CD4-positive, alpha-beta T cell treated with Interleukin-2 at 100 ng/mL for 4 hours (primary cell): ENCODE data around the gene MRPL21.

ENCODE experiments used
- DNase-seq: peaks from one replicate; pipeline ENCODE4 v3.0.0-alpha.2; 2020; ENCODE audit warnings: low spot score

The MRPL21 gene

GRCh38 chr11:68935066-68935465 is 31.4 kb upstream of the MRPL21 start:
- no peak for DNase-seq

DNA sequence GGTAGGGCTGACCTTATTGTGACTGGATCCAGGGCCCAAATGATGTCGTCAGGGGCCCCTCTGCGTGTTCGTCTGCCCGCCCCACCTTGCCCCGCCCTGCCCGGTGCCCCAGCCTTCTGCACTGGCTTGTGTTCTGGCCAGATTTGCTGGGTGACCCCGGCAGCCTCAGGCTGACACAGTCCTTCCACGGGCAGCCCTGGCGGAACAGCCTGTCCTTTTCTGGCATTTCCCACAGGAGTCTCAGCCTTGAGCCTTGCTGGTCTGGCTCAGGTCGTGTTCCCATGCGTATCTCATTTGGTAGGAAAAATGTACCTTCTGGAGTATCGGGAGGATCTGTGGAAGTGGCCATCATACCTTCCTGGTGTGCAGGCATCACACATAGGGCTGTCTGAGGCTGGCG is 31.0 kb upstream of the MRPL21 start:
- DNase-seq = no peak

GRCh38 chr11:68934321-68934645 is 30.7 kb upstream of the MRPL21 start:
- no peak for DNase-seq

DNA sequence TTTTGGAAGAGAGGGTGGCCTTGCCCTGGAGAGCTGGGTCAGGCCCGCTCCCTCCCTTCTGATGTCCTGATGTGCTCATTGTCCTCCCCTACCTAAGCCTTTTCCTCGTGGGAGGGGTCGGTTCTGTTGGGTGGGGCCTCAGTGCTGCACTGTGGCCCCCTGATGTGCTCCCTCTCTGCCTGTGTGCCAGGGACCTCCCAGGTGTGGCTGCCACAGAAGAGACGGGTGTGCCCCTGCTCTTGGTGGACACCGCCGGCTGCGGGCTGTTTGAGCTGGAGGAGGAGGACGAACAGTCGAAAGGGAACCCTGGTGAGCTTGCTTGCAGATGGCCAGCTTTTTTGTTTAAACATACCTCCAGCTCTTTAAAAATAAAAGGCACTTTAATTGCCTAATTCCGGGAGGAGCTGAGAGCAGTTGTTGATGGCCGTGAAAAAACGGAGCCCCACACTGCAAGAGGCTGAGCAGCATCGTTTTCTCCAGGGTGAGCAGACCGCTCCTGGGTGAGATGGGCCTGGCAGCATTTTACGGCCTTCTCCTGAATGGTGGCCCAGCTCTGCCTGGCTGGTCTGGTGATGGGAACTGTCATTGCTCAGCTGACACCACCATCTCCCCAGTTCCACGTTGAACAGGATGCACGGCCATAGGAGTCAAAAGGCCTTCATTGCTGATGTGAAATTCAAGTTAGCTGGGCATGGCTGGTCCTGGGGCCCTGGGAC is 30.1 kb upstream of the MRPL21 start:
- no peak for DNase-seq

DNA sequence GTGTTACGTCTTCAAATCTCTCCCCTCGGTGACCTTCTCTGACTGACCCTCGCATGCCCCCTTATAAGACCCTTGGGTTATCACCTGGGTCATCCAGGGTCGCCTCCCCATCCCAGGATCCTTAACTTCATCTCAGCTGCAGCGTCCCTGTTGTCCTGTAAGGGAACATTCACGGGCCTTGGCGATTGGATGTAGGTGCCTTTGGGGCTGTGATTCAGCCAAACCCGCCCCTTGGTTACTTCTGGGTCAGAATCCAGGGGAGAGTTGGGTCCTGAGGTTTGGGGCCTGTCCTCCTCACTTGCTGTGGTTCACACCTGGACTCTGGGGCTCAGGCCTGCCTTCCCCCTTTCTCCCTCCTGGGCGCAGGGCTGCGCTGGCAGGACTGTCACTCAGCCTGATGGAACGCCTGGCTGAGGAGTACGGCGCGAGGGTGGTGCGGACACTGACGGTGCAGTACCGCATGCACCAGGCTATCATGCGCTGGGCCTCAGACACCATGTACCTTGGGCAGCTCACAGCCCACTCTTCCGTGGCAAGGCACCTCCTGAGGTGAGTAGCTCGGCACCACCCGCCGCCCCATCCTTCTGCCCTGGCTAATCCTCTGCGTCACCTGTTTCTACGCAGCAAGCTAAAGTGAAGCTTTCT is 29.4 kb upstream of the MRPL21 start:
- no peak for DNase-seq

DNA sequence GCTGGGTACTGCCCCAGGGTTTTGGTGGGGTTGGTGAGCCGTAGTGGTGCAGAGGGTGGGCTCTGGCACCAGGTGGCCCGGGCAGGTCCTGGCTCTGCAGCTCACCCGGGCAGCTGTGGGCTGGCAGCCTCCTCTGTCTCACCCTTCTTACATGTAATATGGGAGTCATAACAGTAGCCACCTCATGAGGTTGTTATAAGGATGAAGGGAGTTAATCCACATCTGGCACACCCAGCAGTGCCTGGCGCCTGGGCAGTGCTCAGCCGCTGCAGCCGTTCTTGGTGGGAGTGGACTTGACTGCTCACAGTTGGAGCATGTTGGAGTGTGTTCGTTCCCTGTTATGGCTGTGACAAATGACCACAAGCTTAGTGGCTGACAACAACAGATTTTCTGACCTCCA is 28.7 kb upstream of the MRPL21 start:
- DNase-seq = no peak

DNA sequence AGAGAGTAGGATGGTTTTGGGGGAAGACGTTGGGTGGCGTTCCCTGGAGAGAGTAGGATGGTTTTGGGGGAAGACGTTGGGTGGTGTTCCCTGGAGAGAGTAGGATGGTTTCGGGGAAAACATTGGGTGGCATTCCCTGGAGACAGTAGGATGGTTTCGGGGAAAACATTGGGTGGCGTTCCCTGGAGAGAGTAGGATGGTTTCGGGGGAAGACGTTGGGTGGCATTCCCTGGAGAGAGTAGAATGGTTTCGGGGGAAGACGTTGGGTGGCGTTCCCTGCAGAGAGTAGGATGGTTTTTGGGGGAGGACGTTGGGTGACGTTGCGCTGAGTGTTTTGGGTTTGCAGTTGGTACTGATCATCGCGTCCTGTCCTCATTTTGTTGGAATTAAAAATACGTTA is 28.3 kb upstream of the MRPL21 start:
- no peak for DNase-seq

- DNase-seq = no peak
Measured at GRCh38 chr11:68930991-68931855, 27.6 kb upstream of the MRPL21 start.

GRCh38 chr11:68929706-68930570 is 26.3 kb upstream of the MRPL21 start:
- DNase-seq = no peak

DNA sequence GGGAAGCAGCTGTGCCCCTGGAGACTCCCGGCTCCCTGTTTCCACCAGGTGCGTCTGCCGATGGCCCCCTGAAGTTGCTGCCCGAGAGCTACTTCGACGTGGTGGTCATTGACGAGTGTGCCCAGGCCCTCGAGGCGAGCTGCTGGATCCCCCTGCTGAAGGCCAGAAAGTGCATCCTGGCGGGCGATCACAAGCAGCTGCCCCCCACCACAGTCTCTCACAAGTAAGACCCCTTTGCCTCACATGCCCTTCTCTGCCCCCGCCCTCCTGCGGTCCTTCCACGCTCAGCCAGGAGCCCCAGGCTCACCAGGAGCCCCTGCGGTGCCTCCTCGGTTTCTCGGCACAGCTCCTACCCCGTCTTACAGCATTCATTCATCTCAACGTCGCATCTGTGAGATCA is 25.5 kb upstream of the MRPL21 start:
- DNase-seq = no peak

DNA sequence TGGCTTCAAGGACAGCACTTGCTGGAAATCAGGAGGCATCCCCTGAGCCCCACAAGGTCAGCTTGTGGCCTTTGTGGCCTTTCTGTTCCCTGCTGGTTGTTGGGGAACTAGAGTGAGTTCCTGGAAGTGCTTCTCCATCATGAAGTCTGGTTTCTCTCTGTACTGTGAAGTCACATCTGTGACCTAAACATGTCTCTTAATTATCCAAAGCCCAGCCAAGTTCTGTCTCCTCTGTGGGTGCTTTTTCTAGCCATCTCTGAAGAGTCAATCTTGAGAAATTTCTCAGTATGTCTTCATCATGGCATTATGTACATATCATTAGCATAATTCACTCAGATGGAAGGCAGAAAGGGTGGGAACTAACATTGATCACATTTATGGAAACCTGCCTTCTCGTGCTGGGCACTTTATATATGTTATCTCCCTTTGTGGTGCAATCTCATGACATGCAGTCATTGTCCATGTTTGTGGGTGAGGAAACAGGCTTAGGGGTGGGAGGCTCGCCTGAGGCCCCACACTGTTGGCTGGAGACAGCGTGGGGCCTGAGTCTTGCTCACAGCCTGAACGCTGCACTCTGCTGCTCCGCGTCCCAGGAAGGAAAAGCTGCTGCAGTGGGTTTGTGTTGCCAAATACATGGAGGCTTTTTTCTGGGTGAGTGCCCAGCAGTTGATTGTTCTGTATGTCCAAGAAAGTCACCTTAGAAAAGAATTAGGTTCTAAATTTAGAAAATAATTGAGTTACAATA is 24.7 kb upstream of the MRPL21 start:
- DNase-seq = no peak

DNA sequence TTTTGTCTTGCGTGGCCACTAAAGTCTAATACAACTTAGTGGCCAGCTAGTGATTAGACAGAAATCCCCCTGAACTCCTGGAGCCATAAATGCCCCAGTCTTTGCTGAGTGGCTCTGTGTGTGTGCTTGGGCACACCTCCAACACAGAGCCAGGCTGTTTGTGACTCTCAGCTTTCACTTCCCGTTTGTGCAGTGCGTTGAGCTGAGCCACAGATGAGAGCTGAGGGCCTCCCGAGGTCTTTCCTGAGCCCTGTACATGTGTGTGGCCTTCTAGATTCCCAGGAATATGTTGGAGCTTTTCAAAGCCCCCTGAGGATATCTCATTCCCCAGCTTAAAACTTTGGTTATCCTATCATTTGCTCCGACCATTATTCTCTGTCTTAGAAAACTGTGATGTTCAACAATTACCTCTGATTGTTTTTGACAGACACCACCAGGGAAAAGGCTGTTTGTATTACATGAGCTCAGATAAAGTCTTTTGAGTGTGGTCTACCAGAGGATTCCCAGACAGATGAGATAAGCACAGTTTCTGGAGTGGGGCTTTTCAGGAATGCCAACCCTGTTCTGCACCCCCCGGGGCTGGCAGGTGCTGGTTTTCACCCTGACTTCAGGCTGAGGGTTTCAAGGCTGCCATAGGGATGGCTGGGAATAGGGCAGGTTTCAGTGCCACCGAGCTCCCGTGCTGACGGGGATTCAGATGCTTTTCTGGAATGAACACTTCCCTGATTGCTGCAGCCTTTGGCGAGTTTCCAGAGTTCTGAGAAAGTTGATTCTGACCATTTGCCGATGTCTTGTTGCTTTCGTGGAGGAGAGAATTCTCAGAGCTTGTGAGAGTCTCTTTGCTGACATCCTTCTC is 23.9 kb upstream of the MRPL21 start:
- DNase-seq = no peak

DNA sequence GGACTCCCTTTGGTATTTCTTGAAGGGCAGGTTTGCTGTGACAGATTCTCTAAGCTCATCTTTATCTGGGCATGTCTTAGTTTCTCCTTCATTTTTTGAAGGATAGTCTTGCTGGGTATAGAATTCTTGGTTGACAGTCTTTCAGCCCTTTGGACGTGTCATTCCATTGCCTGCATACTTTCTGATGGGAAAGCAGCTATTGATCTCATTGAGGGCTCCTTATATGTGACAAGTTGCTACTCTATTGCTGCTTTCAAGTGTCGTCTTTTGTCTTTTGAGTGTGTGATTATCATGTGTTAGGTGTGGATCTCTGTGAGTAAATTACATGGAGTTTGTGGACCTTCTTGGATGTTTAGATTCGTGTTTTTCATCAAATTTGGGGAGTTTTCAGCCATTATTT is 22.0 kb upstream of the MRPL21 start:
- DNase-seq = no peak

GRCh38 chr11:68924073-68924925 is 20.7 kb upstream of the MRPL21 start:
- DNase-seq = no peak

GRCh38 chr11:68923614-68924013 is 20.0 kb upstream of the MRPL21 start:
- no peak for DNase-seq

- DNase-seq = no peak
Measured at GRCh38 chr11:68916439-68916838, 12.8 kb upstream of the MRPL21 start.

DNA sequence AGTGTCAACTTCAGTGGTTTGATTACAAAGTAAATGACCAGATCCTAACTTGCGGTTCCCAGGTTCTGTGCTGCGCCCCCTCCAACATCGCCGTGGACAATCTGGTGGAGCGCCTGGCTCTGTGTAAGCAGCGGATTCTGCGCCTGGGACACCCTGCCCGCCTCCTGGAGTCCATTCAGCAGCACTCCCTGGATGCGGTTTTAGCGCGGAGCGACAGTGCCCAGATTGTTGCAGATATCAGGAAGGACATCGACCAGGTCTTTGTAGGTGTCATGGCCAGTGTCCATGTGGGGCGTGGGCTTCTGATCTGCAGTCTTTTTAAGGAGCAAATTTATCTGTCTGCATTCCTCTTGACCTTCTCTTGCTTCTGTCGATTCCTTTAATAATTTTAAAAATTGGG is 11.1 kb upstream of the MRPL21 start:
- DNase-seq = no peak

GRCh38 chr11:68913188-68913587 is 9.6 kb upstream of the MRPL21 start:
- DNase-seq = no peak

DNA sequence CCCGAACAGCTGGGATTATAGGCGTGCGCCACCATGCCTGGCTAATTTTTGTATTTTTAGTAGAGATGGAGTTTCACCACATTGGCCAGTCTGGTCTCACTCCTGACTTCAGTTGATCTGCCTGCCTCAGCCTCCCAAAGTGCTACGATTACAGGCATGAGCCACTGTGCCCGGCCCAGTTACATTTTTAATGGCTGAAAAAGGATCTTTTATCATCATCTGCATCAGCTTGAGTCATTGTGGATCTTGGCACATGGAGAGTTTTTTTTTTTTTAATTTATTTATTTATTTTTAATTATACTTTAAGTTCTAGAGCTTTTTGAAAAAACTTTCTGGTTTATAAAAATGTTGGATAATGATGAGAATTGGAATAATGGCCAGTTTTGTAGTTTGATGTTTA is 8.6 kb upstream of the MRPL21 start:
- DNase-seq = no peak

DNA sequence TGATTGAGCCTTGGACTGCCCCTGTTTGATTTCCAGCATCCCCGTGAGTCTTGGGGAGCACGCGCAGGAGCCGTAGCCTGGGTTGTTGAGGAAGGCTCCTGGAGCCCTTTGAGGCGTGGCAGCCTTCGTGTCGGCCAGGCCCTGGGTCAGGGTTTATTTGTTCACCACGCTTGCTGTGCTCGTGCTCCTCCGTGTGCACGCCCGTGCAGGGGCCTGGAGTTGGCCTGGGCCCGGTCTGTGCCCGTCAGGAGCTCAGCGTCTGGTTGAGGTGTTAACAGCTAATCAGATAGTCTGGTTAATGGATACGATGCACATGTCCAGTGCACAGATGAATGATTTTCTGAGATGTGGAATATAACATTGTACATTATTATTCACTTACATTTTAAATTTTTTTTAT is 8.1 kb upstream of the MRPL21 start:
- no peak for DNase-seq
